NT2/D1 (cell line): ENCODE measurements around the gene PRR7.

Experiments
- SUZ12 ChIP-seq: IDR thresholded peaks from 2 replicates; pipeline ENCODE4 v1.6.1; 2011; ENCODE audit not compliant: insufficient read length, insufficient read depth; ENCODE audit errors: extremely low read depth
- YY1 ChIP-seq: IDR thresholded peaks from 2 replicates; pipeline ENCODE4 v1.6.1; 2011; ENCODE audit not compliant: insufficient read length, insufficient read depth
- ZNF274 ChIP-seq: IDR thresholded peaks from 2 replicates; pipeline ENCODE4 v1.6.1; 2011; ENCODE audit warnings: mild to moderate bottlenecking, low read depth, low read length

- TF ChIP-seq ZNF274 (no peak), YY1 (no peak), SUZ12 (no peak)
Observed at GRCh38 chr5:177445052-177445916, 1.3 kb upstream of the PRR7 start.
